NOMO-1 (cell line): Measurements from ENCODE around the gene RAET1L.
"Not testable (repeated sequence)": the region's sequence is repeated elsewhere in the genome, so short reads cannot be mapped to it uniquely, and the experiment has no call there.

Experiments used
- DNase-seq, 2 experiments: peaks; one replicate each; lab custom pipeline; 2025; ENCODE audit not compliant: unreplicated experiment in 2 of 2; lab: John Stamatoyannopoulos, UW

Gene RAET1L

DNA sequence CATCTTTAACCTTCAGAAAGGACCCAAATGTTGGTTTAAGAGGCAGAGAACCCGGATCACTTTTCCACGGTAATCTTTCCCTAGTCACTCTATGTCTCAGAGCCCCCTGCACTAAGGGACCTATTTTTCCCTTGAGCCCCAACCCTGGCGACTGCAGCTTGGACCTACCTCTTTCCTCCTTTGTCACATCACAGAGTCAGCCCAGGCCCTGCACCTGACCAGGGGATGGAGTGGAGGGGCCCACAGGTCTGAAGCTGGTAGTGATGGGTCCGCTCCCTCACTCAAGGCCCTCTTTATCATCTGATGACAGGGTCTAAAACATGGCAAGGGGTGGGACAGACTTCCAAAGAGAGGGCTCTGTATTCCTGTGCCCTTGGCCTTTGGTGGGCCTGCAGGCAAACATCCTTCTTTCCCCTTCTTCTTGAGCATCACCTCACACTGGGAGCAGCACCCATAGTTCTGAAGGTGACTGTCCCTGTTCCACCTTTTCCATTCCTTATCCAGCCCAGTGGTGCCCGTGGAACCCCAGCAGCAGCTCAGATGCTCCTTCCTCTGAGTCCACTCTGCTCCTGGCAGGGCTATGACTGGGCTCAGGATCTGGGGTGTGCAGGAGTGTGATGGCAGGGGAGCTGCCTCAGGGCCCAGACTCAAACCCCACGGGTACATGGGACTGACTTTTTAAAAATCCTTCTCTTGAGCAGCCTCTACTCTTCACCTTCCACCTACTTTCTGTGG, 6.3 kb downstream of the RAET1L start:
- DNase-seq = no peak

DNA sequence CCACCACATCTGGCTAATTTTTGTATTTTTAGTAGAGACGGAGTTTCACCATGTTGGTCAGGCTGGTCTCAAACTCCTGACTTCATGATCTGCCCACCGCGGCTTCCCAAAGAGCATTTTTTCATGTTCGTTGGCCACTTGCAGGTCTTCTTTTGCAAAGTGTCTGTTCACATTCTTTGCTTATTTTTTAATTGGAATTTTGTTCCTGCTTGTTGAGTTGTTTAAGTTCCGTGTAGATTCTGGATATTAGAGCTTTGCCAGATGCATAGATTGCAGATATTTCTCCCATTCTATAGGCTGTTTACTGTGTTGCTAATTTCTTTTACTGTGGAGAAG, 8.2 kb downstream of the RAET1L start:
- DNase-seq = not testable (repeated sequence)

DNA sequence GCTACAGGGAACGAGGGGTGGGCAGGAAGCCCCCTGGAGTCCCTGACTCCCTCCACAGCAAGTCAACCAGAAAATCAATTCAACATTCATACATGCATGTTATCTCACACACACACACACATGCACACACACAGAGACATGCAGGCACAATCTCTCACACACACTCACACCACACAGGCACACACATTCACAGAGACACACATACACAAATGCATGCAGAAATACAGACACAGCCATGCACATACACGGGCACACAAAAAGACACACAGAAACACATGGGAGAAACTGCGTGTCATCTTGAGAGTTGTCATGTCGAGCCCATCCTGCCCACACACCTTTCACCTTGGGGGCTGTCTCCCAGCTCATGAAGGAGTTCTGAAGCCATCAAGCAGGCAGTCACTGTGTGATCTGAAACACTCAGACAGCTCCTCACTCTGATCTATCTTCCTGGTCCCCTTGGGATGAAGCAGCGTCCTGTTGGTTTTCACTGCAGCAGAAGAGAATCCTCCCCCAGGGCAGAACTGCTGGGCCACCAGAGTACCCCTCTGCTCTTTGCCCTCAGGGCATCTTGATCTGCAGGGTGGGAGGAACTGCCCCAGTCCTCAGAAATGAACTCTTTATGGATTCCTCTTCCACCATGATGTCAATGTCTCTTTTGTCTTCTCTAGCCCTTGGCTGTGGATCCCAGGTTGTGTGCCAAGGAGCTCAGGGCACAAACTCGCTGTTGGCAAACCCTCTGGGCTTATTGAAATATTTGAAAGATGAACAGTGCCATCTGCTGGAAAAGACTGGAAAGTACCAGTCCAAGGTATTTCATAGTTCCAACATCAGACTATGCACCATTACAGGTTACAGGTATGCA, 8.8 kb downstream of the RAET1L start:
- DNase-seq = peak in 1 of 2 experiments; percentile 60

DNA sequence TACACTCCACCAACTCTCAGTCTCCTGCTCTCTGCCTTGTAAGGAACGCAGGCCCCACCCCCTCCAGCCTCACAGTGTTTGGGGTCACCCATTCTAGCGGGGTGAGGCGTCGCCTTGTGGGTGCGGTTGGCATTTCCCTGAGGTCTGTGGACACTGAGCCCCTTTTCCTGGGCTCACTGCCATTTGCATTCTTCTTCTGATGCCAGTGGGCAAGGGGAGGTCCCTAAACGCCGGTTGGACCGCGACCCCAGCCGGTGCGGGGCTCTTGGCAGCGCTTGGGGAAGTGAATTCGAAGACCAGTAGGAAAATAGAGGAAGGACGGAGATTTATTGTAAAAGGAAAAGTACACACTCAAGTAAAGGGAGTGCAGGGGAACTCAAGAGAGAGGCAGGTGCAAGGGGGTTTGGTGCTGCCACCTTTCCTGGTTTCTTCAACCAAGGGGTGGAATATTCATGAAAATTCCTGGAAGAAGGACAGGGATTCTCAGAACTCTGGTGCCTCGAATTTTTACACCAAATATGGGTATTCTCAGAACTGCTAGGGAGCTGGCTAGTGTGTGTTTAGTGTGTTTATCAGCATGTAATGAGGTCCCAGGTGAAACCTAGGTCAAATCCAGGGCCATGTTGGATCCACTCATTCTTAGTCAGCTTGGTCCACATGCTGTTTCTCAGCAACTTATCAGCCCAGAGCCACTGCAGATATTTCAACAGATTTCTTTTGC, 9.9 kb downstream of the RAET1L start:
- DNase-seq = not testable (repeated sequence)

DNA sequence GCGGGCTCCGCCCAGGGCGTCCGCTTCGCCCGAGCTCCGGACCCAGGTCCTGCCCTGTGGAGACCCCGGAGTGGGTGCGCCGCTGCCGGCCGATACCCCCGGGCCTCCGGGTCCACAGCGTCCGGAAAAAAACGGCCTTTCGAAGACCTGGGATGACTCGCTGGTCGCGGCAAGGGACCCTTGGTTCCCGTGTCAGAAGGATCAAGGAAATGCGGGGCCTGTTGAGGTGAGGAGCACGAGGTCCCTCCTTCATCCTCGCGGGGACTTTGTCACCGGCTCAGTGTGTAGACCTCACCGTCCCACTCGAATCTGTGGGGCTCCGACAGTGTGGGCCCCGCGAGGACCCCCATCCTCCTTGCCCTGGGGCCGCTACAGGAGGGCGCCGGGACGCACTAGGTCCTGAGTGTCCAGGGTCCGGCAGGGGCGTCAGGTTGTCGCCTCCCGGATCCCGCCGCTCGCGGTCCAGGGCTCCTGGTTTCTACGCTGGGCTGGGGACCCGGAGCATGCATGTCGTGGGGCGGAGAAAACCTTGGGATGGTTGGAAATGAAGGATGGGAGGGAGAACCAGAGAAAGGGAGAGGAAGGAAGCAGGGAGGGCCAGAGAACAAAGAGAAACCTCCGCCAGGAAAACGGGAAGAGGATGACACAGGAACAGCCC, 10.6 kb downstream of the RAET1L start:
- not testable (repeated sequence) for DNase-seq

DNA sequence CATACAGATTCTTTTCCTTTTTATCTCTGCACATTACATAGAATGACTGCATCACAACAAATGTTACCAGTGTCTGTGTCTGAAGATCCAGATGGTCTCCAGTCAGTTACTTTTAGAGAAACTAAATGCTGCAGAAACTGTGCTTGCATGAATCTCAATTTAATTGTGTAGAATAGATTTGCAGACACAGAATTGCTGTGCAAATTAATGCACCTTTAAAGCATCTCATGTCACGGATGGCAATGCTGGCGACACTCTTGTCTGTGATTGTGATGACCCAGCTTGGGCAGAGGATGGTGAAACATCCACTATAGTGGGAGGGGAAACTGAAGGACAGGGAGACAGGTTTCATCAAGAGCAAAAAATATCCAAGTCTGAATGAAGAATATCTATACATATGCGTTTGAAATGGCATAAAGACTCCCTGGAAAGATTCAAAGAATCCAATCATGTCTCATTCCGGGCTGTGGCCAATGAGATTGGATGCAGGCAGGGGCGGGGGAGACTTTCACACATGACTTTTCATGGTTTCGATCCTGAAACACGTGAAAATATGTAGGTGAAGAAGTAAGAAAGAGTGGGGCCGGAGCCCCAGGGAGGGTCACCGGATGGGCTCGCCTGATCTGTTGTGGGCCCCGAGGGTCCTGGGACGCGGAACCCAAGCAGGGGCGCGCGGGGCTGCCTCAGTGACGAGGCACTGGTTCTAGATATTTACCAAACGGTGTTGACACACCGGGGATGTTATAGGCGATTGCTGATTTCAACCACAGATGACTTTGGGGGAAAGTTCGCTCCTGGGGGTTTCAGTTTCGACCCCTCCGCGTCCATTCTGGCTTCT, 11.3 kb downstream of the RAET1L start:
- not testable (repeated sequence) for DNase-seq

DNA sequence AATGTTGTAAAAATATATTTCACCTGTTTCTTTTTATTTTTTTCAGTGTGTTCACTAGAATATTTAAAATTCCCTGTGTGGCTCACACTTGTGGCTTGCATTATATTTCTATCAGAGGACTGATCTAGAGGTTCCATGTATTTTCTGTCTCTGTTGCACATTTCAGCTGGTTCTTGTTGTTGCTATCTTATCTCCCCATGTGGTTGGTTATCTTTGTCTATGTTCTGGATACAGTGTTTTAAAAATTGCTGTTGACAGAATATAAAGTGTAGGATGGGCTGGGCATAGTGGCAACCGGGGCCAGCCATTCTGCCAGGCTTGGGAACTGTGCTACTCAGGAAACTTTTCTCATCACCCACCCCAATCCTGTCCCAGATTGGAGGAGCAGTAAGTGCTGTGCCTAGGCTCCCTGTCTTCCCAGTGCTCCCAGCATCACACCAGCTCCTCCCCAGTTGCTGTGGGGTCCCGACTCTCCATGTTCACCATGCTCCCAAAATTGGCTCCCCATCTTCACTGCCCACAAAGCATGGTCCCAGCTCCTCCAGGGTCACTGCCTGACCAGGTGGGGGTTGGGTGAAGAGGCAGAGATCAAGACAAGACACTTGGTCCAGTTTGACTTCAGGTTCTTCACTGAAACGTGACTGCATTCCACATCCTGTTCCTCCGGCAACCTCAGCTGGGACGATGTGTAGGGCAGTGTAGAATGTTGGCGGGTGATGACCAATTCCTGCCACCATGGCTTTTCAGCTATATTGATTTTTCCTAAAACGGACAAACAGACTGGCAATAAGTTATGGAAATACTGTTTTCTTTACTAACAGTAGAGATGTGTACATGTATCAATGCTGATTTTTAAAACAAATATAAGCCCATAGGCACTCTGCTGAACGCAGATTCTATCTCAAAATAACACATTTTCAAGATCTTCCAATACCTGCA, 12.2 kb downstream of the RAET1L start:
- DNase-seq = not testable (repeated sequence)

DNA sequence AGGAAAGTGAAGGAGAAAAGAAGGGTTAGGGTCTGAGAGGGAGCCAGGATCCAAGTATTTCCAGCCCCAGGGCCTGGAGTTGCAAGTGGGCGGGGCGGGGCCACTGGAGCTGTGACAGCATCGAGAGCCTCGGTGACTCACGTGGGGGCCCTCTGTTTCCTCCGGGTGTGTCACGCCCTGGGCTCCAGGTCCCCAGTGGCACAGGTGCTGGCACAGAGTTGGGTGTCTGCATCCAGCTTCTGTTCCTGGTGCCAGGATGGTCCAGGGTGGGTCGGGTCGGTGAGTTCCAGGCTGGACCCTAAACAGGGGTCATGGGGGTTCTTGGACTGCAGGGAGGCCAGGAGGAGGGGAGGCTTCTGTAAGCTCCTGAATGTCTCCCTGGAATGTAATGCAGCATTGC, 16.7 kb downstream of the RAET1L start:
- no peak for DNase-seq

DNA sequence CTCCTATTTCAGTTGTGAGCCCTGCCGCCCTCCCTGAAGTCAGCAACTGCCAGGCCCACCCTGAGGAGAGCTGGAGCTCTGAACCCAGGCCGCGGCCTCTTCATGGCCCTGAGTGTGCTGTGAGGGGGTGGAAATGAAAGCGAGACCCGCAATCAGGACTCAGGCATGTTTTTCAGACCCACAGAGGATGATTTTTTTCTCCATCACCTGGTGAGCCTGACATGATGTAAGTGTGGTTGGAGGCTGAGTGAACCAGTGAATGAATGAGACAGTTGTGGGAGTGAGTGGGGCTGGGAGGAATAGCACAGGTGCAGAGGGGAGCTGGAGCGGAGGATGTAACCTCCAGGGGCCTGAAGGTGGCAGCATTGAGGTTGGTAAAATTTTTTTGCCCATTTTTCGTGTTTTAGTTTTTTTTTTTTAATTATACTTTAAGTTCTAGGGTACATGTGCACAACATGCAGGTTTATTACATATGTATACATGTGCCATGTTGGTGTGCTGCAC, 18.3 kb downstream of the RAET1L start:
- DNase-seq = peak; percentile 3 to 31

DNA sequence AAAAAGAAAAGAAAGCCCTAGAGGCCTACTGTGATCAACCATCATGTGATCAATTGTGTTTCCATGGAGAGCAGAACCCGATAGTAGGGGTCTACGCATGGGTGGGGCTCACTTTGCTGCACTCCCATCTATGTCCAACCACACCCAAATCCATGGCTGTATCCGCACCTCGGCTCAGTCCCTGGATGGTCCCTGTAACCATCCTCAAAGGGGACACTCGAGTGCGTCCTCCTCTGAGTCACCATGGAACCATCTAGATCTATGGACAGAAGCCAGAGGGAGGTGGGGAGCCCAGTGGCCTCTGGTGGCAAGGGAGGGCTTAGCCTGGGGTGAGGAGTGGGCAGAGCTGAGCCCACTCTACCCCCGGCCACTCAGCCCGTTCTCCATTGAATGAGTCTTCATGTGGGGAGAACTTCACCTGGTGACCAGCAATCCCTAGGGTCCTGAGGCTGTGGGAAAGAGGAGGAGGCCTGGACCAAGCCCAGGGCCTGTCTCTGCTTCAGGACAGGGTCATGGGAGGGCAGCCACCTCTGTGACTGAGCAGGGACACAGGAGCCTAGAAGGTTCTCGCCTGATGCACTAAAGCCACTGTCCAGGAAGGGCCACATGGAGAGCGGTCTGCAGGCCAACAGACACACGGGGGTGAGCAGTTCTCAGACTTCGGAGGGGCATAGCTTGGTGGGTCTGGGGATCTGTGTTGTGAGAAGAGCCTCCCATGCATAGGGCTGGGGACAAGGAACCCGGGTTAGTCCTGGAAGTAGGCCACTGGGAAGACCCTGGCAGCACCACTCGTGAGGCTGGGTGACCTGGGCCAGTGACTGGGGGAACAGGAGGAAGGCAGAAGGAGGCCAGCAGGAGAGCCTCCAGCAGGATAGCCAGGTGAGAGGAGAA, 19.3 kb downstream of the RAET1L start:
- no peak for DNase-seq

DNA sequence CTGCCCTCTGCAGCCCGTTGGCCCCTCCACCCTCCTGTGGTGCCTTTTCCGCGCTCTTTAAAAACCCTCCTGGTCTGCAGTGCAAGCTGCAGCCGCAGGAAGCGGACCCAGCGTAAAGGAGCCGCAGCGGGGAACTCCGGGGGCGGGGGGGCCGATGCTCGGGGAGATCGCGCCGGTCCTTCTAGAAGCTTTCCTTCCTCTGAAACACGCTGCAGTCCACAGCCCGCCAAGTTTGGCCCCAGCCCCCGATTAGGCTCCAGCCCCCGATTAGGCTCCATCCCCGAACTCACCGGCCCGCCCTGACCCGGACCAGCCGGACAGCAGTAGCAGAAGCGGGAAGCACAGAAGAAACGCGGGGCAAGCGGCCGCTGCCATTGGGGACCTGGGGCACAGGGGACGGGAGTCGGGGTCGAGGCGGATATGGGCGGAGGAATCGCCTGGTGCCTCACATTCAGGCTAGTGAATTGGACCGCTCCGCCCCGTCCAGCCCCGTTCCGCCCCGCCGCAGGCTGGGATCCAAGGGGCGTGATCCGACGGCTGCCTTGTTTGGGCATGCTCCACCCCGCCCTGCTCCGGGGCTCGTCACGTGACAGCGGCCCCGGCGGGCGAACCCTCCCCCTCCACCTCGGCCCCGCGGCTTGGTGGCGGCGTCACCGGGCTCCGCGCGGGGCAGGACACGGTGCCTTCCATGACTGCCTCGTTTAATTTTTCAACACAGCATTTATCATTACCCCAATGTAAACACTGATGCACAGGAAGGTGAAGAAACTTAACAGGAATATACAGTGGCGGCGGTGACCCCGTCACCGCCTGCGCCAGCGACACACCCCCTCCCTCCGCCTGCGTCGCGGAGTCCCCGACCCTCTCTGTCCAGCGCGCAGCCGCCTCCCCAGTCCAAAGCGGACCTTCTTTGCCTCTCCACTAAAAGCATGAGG, 20.3 kb downstream of the RAET1L start:
- peak; percentile 88 to 91 for DNase-seq

DNA sequence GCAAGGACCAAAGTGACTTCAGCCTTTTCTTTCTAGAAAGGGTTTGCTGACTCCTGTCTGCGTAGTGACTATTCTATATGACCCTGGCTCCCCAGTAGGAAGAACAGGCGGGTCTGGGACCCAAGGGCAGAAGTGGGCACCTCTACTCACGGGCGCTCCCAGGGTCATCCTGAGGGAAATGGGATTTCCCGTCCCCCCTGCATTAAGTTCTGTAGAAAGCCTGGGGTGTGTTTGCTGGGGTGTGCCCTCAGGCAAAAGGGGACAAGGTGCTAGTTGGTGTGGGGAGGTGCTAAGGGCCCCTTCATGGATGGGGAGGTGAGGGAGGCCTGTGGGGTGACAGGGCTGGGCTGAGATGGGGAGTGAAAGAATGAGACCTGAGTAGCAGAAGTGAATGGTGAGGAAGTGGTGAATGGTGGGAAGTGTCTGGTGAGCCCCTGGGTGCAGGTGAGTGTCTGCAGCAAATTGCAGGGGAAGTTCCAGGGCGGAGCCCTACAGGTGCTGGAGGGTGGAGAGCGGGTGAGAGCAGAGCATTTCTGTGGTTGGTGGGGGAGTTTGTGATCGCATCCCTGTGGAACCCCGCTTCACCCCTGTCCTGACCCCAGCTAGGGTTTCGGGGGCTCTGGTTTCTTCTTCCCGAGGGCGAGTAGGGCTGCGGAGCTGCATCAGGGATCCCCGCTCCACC, 21.1 kb downstream of the RAET1L start:
- DNase-seq = no peak

DNA sequence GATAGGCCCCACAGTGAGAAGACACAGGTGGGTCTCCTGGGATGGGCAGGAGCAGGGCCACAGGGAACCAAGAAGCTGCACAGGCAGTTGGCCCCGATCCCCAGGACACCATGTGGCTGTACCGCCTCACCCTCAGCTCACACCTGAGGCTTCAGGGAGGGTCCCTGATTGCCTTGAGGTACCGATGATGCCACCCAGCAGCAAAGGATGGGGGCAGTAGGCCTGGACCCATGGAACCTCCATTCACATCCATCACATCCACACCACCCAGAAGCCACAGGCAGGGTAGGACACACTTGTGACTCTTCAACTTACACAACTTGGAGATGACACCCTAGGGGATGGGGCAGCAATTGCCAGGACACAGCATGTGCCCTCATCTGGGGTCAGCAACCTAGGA, 21.7 kb downstream of the RAET1L start:
- not testable (repeated sequence) for DNase-seq

DNA sequence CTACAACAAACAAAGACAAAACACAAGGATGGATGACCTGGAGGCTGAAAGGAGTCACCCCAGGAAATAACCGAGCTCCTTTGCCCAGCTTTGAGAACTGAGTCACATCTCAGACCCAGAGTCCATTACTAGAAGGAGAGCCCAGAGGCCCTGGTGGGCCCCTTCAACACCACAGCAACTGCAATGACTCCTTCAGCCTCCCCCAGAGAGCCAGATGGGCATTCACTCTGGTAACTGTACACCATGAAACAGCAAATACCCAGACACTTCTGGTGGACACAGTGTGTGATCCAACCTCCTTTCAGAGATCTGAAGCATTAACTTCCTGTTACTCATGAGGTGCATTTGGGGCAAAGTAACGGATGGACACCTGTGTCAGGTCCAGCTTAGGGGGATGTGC, 22.6 kb downstream of the RAET1L start:
- no peak for DNase-seq

DNA sequence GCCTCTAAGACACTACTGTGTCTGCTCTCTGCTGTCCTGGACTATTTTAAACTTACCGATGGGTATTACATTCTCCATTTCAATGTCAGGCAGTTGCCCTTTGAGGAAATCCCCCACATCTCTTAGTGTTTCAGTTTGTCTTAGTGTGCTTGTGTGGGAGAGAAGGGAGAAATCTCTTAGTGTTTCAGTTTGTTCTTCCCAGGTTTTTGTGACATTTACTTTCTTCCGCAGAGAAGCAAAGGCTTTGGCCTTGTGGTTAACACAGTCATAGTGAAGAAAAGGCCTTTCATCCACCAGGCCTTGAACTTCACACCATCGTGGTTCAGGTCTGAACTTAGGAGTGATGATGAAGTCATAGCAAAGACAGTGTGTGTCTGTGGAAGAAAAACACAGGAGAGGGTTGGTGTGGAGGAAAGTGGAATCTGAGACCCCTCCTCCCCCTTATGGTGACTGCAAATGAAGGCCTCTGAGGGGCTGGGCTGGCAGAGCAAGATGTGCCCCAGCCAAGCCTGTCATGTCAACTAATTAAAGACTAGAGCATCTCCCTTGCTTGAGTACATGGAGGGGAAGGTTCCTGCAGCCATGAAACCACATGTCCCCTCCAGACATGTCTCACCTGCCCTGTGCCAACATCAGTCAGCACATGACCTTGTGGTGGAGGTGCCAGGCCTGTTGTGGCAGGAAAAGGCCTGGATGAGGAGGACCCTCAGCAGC, 23.9 kb downstream of the RAET1L start:
- no peak for DNase-seq

DNA sequence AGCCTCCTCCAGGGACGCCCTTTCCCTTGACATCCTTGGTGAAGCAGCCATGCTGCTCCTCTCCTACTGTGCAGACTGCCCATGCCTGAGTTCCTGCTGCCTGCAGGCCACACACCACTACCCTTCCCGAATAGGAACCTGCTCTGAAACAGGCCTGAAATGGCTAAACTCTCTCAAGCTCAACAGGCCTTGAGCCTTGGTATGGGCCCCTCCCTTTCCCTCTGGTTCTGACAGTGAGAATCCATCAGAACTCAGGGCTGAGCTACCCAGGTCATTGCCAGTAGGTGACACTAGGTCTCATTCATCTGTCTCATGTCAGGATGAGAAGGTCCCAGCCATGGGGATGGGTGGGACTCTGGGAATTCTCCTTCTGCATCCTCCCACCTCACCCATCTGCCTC, 25.7 kb downstream of the RAET1L start:
- no peak for DNase-seq
